SK-N-SH (cell line): ENCODE results near the gene MME. TPM values are rescaled to one million over a fixed set of nuclear protein-coding genes. Genes with fewer than 3 reads are reported as not detected.
"Not testable (repeated sequence)": the region's sequence is repeated elsewhere in the genome, so short reads cannot be mapped to it uniquely, and the experiment has no call there.

Experiments used
- CTCF ChIA-PET: fragments of 300-600, 350-600 bp; formaldehyde crosslinking; extraction: SDS; loops from one replicate; lab custom pipeline; 2021; lab: Yijun Ruan, JAX
- POLR2A ChIA-PET: fragments of 350-600 bp; sonication (Branson Sonifier 250); formaldehyde crosslinking; extraction: SDS; loops from one replicate; lab custom pipeline; 2020; ENCODE audit warnings: antibody characterized with exemption, inconsistent platforms; lab: Yijun Ruan, JAX
- DNase-seq: peaks from one replicate; pipeline ENCODE4 v3.0.0; 2012
- H2AFZ ChIP-seq: fragments of 200-600 bp; sonication (generic); 2 replicates; pipeline ENCODE4 v1.8.1; 2016; ENCODE audit warnings: antibody characterized with exemption, mild to moderate bottlenecking, low read depth
- H3F3A ChIP-seq: fragments of 200-600 bp; sonication (generic); replicated peaks from 2 replicates; pipeline ENCODE3; 2016; ENCODE audit warnings: antibody characterized with exemption, mild to moderate bottlenecking; ENCODE audit not compliant: insufficient read depth
- H3K27ac ChIP-seq, 2 experiments: fragments of 200-500 bp in 1 of 2; fragments of 200-600 bp in 1 of 2; sonication (Bioruptor generic) in 1 of 2; sonication (generic), shearing (Covaris generic) in 1 of 2; 2 replicates each; pipeline versions ENCODE4 v1.5.1 to v1.6.1; 2014 to 2016; ENCODE audit warnings: low read depth in 2 of 2, inconsistent platforms in 1 of 2, low read length in 1 of 2, mild to moderate bottlenecking in 1 of 2, mixed read lengths in 1 of 2
- H3K27me3 ChIP-seq: fragments of 200-600 bp; sonication (generic), shearing (Covaris generic); 2 replicates; pipeline ENCODE4 v1.6.1; 2016; ENCODE audit warnings: mixed run types; ENCODE audit not compliant: insufficient read depth
- H3K36me3 ChIP-seq, 2 experiments: fragments of 200-500 bp in 1 of 2; fragments of 200-600 bp in 1 of 2; sonication (Bioruptor generic) in 1 of 2; sonication (generic) in 1 of 2; replicated peaks in 1 of 2; 2 replicates each; pipeline versions ENCODE3 to v1.5.1; 2014 to 2016; ENCODE audit warnings: low read length in 1 of 2, mild to moderate bottlenecking in 1 of 2; ENCODE audit not compliant: insufficient read depth in 2 of 2, control insufficient read depth in 1 of 2
- H3K4me1 ChIP-seq, 2 experiments: fragments of 200-500 bp in 1 of 2; fragments of 200-600 bp in 1 of 2; sonication (Bioruptor generic) in 1 of 2; sonication (generic), shearing (Covaris generic) in 1 of 2; 2 replicates each; pipeline versions ENCODE4 v1.5.1 to v1.6.1; 2014 to 2016; ENCODE audit warnings: low read depth in 1 of 2, low read length in 1 of 2, mixed run types in 1 of 2; ENCODE audit not compliant: insufficient read depth in 2 of 2, control insufficient read depth in 1 of 2
- H3K4me2 ChIP-seq: fragments of 200-600 bp; sonication (generic), shearing (Covaris generic); 2 replicates; pipeline ENCODE4 v1.6.1; 2017; ENCODE audit warnings: mixed run types
- H3K4me3 ChIP-seq, 2 experiments: fragments of 200-500 bp in 1 of 2; fragments of 200-600 bp in 1 of 2; sonication (Bioruptor generic) in 1 of 2; sonication (generic), shearing (Covaris generic) in 1 of 2; 2 replicates each; pipeline versions ENCODE4 v1.5.1 to v1.8.1; 2014 to 2016; ENCODE audit warnings: low read depth in 2 of 2, inconsistent platforms in 1 of 2, low read length in 1 of 2, mild to moderate bottlenecking in 1 of 2, mixed read lengths in 1 of 2, moderate library complexity in 1 of 2
- H3K79me2 ChIP-seq: fragments of 200-600 bp; sonication (generic); 2 replicates; pipeline ENCODE4 v1.8.1; 2017; ENCODE audit warnings: mild to moderate bottlenecking; ENCODE audit not compliant: insufficient read depth
- H3K9ac ChIP-seq: fragments of 200-600 bp; sonication (generic); 2 replicates; pipeline ENCODE4 v1.6.1; 2017; ENCODE audit warnings: mixed run types
- H3K9me2 ChIP-seq: fragments of 200-600 bp; sonication (generic); 2 replicates; pipeline ENCODE4 v1.6.1; 2017; ENCODE audit warnings: mixed run types
- H3K9me3 ChIP-seq: fragments of 200-600 bp; sonication (generic); 2 replicates; pipeline ENCODE4 v1.6.1; 2017; ENCODE audit warnings: mixed run types, mild to moderate bottlenecking, moderate library complexity
- H4K20me1 ChIP-seq: fragments of 200-600 bp; sonication (generic); 2 replicates; pipeline ENCODE4 v1.6.1; 2017; ENCODE audit warnings: mild to moderate bottlenecking, mixed run types; ENCODE audit not compliant: insufficient read depth
- MXI1 ChIP-seq: IDR thresholded peaks from 2 replicates; pipeline ENCODE4 v1.6.1; 2012; ENCODE audit warnings: mild to moderate bottlenecking, low read depth, low read length, improper control_type of control experiment
- RCOR1 ChIP-seq: fragments of 150-350 bp; IDR thresholded peaks from 2 replicates; pipeline ENCODE4 v1.6.1; 2017; ENCODE audit warnings: antibody characterized with exemption, low read length
- REST ChIP-seq: IDR thresholded peaks from 2 replicates; pipeline ENCODE4 v1.6.1; 2012; ENCODE audit warnings: mild to moderate bottlenecking, low read depth, low read length, moderate library complexity
- RXRA ChIP-seq: IDR thresholded peaks from 2 replicates; pipeline ENCODE4 v1.4.0; 2012; ENCODE audit warnings: low read depth, mild to moderate bottlenecking, borderline replicate concordance
- TCF12 ChIP-seq: IDR thresholded peaks from 2 replicates; pipeline ENCODE4 v1.4.0; 2012
- TEAD4 ChIP-seq: IDR thresholded peaks from 2 replicates; pipeline ENCODE4 v1.4.0; 2012; ENCODE audit warnings: mild to moderate bottlenecking, borderline replicate concordance; ENCODE audit not compliant: insufficient read depth
- USF2 ChIP-seq: fragments of 150-350 bp; IDR thresholded peaks from 2 replicates; pipeline ENCODE4 v1.6.1; 2017; ENCODE audit warnings: antibody characterized with exemption, low read length, low read depth, borderline replicate concordance
- WGBS: methylation state at CpG from one replicate; pipeline ENCODE4 v1.1.6; 2017; ENCODE audit warnings: low lambda C conversion rate; 5-methylcytosine and 5-hydroxymethylcytosine counted together
- polyA plus RNA-seq, 3 experiments: library from polyadenylated mRNA; depleted of rRNA; stranded (reverse); fragments of >200 nt; gene quantifications; 2 replicates each; pipeline ENCODE4 v1.2.3, GENCODE V29; 2012

Gene MME
- polyA plus RNA-seq, 1 of the 3 experiments (the other 2 are of a cell fraction), result 167 TPM

GRCh38 chr3:155131104-155131503 lies 51.0 kb downstream of the MME start:
- Histone ChIP-seq H3K27me3 (no peaks in the 10 kb centered on the region), H3K4me3 (no peak overlapping the region), H2AFZ (peak overlapping the region; percentile 13; the same call in 1 of the 2 replicates), H3K9ac (no peak overlapping the region), H3K4me2 (no peak overlapping the region), H4K20me1 (no peaks in the 10 kb centered on the region), H3F3A (no peaks in the 10 kb centered on the region), H3K27ac (0 out of 4 replicates have a peak overlapping the region, but pooled peaks of 1 of the 2 experiments have one; percentile 5), H3K9me2 (no peaks in the 10 kb centered on the region), H3K79me2 (no peaks in the 10 kb centered on the region), H3K36me3 (peaks cover 0 to 25% of the 10 kb centered on the region in 2 experiments), H3K9me3 (no peaks in the 10 kb centered on the region), H3K4me1 (no peaks in the 10 kb centered on the region)
- ChIA-PET CTCF (no interaction called here), POLR2A (no interaction called here)
- WGBS, result 52% methylated on average over 4 of the region's 4 CpGs
- no peak for DNase-seq
- no peak for TF ChIP-seq TEAD4
- TF ChIP-seq TCF12, result 0 out of 2 replicates have a peak, but pooled peaks have one; percentile 10
- TF ChIP-seq RXRA, result 0 out of 2 replicates have a peak, but pooled peaks have one; percentile 25

- H3K4me2 ChIP-seq, H3K9ac ChIP-seq, CTCF ChIA-PET, H3K79me2 ChIP-seq, H3K27me3 ChIP-seq, H2AFZ ChIP-seq, H3K27ac ChIP-seq, H3F3A ChIP-seq, H3K9me2 ChIP-seq, H3K4me1 ChIP-seq, H3K9me3 ChIP-seq, POLR2A ChIA-PET, DNase-seq, H3K4me3 ChIP-seq, H4K20me1 ChIP-seq: not testable (repeated sequence)
- WGBS, result 32% methylated on average over 1 of the region's 1 CpG
- H3K36me3 ChIP-seq, result peaks cover 0 to 31% of the 10 kb centered on the region in 2 experiments
Measured at GRCh38 chr3:155134311-155134710, 54.2 kb downstream of the MME start.

GRCh38 chr3:155135003-155135402 lies 54.9 kb downstream of the MME start:
- TF ChIP-seq MXI1 (no peak), RCOR1 (no peak), USF2 (no peak), REST (no peak)
- TF ChIP-seq, all 33 proteins: peak for 0
- POLR2A ChIA-PET, result no interaction called here
- Histone ChIP-seq H3K4me1 (no peaks in the 10 kb centered on the region), H3K9me2 (no peaks in the 10 kb centered on the region), H2AFZ (no peak overlapping the region), H3K4me3 (no peak overlapping the region), H3K79me2 (no peaks in the 10 kb centered on the region), H3K27me3 (no peaks in the 10 kb centered on the region), H3K9me3 (no peaks in the 10 kb centered on the region), H4K20me1 (no peaks in the 10 kb centered on the region), H3K4me2 (no peak overlapping the region), H3K36me3 (peaks cover 0 to 33% of the 10 kb centered on the region in 2 experiments), H3F3A (no peaks in the 10 kb centered on the region), H3K9ac (no peak overlapping the region), H3K27ac (no peak overlapping the region)
- no peak for DNase-seq
- CTCF ChIA-PET, result no interaction called here
